Immature natural killer cell (primary cell): ENCODE results near the gene SEMA6B. TPM values are rescaled to one million over a fixed set of nuclear protein-coding genes. Genes with fewer than 3 reads are reported as not detected.
"Not testable (repeated sequence)": the region's sequence is repeated elsewhere in the genome, so short reads cannot be mapped to it uniquely, and the experiment has no call there.

ENCODE experiments used
- DNase-seq, 3 donors: peaks; one replicate each; pipeline ENCODE4 v3.0.0; 2022; ENCODE audit warnings: mixed read lengths in 1 of 3
- H3K27ac Mint-ChIP-seq, 6 donors: one replicate each; pipeline ENCODE4 v1.8.0; 2020; ENCODE audit warnings: mixed read lengths in 6 of 6, mild to moderate bottlenecking in 5 of 6, inconsistent platforms in 4 of 6, moderate library complexity in 3 of 6
- H3K27me3 Mint-ChIP-seq, 3 donors: one replicate each; pipeline ENCODE4 v1.8.0; 2020 to 2021; ENCODE audit warnings: low read depth in 3 of 3, mild to moderate bottlenecking in 3 of 3, mixed read lengths in 3 of 3, moderate library complexity in 3 of 3, inconsistent platforms in 1 of 3
- H3K36me3 Mint-ChIP-seq, 3 donors: one replicate each; pipeline ENCODE4 v1.8.0; 2020; ENCODE audit warnings: mixed read lengths in 3 of 3, inconsistent platforms in 2 of 3, mild to moderate bottlenecking in 2 of 3
- H3K4me1 Mint-ChIP-seq, 2 donors: one replicate each; pipeline ENCODE4 v1.8.0; 2020; ENCODE audit warnings: inconsistent platforms in 2 of 2, mild to moderate bottlenecking in 2 of 2, mixed read lengths in 2 of 2, moderate library complexity in 1 of 2
- H3K4me3 Mint-ChIP-seq, 5 donors: one replicate each; pipeline ENCODE4 v1.8.0; 2020; ENCODE audit warnings: mild to moderate bottlenecking in 5 of 5, mixed read lengths in 5 of 5, inconsistent platforms in 3 of 5, moderate library complexity in 3 of 5
- H3K9me3 Mint-ChIP-seq, 6 donors: one replicate each; pipeline ENCODE4 v1.8.0; 2020; ENCODE audit warnings: mild to moderate bottlenecking in 6 of 6, mixed read lengths in 6 of 6, inconsistent platforms in 4 of 6, moderate library complexity in 3 of 6
- polyA plus RNA-seq, 3 donors: library from polyadenylated mRNA; unstranded; fragments of 300-500 nt; fragmentation: Illumina TruSeq; gene quantifications; one replicate each; pipeline ENCODE4 v1.2.3, GENCODE V29; 2021

SEMA6B gene
- polyA plus RNA-seq, 3 donors from 2014 or later, result not detected

DNA sequence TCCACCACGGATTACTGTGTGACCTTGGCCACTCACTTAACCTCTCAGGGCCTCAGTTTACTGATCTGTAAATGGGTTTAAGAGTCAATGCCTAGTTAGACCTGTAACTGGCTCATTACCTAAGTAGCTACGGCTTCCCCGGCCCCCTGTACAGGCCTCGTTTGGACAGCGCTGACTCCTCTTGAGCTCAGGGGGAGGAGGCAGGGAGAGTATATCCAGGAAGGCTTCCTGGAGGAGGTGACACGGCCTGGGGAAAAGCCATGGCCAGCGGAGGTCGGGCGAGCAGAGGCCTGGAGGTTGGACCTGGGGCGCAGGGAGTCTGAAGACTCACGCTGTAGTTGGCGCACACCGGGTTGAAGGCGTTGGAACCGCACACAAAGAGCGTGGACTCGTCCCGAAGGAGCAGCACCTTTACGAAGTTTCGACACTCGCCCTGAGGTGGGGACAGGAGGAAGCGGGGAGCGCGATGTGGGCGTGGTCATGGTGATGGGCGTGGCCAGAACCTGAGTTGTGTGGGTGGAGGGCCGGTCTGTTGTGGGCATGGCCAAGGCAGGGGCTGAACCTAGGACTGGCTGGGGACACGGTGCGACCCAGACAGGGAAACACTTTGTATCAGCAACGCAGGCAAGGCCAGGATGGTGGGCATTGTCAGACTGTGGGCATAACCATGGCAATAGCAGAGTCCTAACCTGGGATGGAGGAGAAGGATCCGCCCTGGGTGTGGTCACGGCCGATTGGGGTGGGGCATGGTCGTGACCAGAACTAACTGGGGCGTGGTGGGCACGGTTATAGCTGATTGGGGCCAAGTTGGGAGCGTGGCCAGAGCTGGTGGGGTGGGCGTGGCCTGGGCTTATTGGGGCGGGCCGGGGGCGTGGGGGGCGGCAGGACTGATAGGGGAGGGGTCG, 3.6 kb downstream of the SEMA6B start:
- no peak for DNase-seq
- no peaks in the 10 kb centered on the region for H3K9me3 Mint-ChIP-seq
- H3K36me3 Mint-ChIP-seq, result no peaks in the 10 kb centered on the region
- H3K27ac Mint-ChIP-seq, result no peak overlapping the region
- peaks cover 0 to 7% (median 7%) of the 10 kb centered on the region in 3 donors for H3K27me3 Mint-ChIP-seq
- no peak overlapping the region for H3K4me3 Mint-ChIP-seq
- H3K4me1 Mint-ChIP-seq, result no peaks in the 10 kb centered on the region

DNA sequence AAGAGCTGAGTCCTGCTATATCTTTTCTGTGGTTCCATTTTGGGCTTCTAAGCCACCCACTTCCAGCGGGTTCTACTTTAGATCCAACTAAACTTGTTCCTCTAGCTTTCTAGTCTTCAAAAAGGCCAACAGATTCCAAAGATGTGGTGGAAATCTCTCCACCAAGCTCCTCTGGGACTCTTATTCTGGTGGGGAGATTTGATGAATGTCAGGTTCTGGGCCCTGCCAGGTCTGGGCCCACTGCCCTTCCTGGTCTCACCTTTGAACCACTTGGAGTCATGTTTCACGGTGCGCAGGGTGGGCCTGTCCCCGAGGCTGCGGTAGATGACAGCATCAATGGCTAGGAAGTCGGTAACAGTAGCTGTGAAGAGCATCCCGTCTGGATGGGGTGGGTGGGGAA, 4.8 kb downstream of the SEMA6B start:
- H3K36me3 Mint-ChIP-seq, result no peaks in the 10 kb centered on the region
- H3K4me1 Mint-ChIP-seq, result no peaks in the 10 kb centered on the region
- no peak overlapping the region for H3K4me3 Mint-ChIP-seq
- no peak overlapping the region for H3K27ac Mint-ChIP-seq
- H3K9me3 Mint-ChIP-seq, result no peaks in the 10 kb centered on the region
- peaks cover 0 to 7% (median 7%) of the 10 kb centered on the region in 3 donors for H3K27me3 Mint-ChIP-seq
- DNase-seq, result no peak

DNA sequence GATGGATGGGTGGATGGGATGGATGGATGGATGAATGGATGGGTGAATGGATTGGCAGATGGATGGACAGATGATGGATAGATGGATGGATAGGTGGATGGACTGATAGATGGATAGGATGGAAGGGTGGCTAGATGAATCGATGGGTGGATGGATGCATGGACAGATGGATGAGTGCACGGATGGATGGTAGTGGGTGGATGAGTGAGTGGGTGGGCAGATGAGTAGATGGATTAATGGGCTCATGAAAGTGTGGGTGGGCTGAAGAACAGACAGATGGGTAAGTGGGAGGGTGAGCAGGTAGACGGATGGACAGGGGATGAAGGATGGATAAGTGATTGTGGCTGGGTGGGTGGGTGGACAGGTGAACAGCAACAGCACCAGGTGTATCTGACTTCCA, 5.7 kb downstream of the SEMA6B start:
- Mint-ChIP-seq H3K27me3 (peaks cover 0 to 7% (median 7%) of the 10 kb centered on the region in 3 donors), H3K36me3 (no peaks in the 10 kb centered on the region), H3K4me1 (no peaks in the 10 kb centered on the region), H3K27ac (no peak overlapping the region), H3K9me3 (no peaks in the 10 kb centered on the region), H3K4me3 (no peak overlapping the region)
- DNase-seq, result no peak

DNA sequence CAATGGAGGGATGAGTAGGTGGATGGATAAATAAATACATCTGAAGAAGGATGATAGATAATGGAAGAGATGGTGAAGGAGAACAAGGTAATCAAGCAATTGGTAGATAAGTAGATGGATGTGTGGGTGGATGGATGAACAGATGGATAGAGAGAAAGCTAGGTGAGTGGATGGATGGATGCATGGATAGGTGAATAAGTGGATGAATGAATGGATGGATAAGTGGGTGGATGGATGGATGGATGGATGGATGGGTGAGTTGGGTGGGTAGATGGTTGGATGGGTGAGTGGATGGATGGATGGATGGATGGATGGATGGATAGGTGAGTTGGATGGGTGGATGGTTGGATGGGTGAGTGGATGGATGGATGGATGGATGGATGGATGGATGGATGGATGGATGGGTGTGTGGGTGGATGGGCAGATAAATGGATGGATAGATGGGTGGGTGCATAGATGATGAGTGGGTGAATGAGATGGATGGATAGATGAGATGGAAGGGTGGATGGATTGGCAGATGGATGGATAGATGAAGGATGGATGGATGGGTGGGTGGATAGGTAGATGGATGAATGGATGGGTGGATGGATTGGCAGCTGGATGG, 6.3 kb downstream of the SEMA6B start:
- Mint-ChIP-seq H3K4me3 (no peak overlapping the region), H3K27ac (no peak overlapping the region), H3K9me3 (no peaks in the 10 kb centered on the region), H3K4me1 (no peaks in the 10 kb centered on the region), H3K36me3 (no peaks in the 10 kb centered on the region), H3K27me3 (peaks cover 0 to 7% (median 7%) of the 10 kb centered on the region in 3 donors)
- no peak for DNase-seq

DNA sequence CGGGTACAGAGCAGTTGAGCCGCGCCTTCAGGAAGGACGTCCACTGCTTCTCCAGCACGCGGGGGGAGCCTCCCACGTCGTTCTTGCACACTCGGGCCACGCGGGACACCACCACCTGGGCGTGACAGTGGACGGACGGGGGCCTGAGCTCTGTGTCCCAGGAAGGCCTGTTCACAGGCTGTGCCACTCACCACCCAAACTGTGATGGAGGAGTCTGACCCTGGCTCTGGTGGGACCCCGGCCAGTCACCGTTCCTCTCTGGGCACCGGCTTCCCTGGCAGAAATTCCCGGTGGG, 7.0 kb downstream of the SEMA6B start:
- H3K4me1 Mint-ChIP-seq, result no peaks in the 10 kb centered on the region
- no peaks in the 10 kb centered on the region for H3K9me3 Mint-ChIP-seq
- H3K36me3 Mint-ChIP-seq, result no peaks in the 10 kb centered on the region
- peaks cover 0 to 7% (median 7%) of the 10 kb centered on the region in 3 donors for H3K27me3 Mint-ChIP-seq
- DNase-seq, result no peak
- no peak overlapping the region for H3K4me3 Mint-ChIP-seq
- H3K27ac Mint-ChIP-seq, result no peak overlapping the region

DNA sequence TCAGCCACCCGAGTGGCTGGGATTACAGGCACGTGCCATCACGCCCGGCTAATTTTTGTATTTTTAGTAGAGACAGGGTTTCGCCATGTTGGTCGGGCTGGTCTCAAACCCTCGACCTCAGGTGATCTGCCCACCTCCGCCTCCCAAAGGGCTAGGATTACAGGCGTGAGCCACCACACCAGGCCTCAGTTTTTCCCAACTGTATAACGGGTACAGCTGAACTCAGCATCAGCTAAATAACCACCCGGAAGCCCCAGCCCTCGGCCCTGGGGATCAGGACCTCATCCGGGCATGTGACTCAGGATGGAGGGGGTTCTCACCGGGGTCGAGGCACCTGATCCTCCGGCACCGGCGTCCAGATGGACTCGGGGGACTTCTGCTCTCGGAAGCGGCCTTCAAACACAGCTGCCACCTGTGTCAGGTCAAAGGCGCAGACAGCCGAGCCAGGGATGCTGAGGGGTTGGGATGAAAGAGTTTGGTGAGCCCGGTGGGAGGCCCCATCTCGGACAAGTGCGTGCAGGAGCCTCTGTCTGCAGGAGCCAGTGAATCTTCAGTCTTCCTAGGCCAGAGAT, 8.9 kb downstream of the SEMA6B start:
- no peaks in the 10 kb centered on the region for H3K4me1 Mint-ChIP-seq
- DNase-seq, result no peak
- H3K4me3 Mint-ChIP-seq, result no peak overlapping the region
- H3K9me3 Mint-ChIP-seq, result no peaks in the 10 kb centered on the region
- H3K27me3 Mint-ChIP-seq, result peaks cover 0 to 7% (median 5%) of the 10 kb centered on the region in 3 donors
- H3K27ac Mint-ChIP-seq, result no peak overlapping the region
- H3K36me3 Mint-ChIP-seq, result no peaks in the 10 kb centered on the region

DNA sequence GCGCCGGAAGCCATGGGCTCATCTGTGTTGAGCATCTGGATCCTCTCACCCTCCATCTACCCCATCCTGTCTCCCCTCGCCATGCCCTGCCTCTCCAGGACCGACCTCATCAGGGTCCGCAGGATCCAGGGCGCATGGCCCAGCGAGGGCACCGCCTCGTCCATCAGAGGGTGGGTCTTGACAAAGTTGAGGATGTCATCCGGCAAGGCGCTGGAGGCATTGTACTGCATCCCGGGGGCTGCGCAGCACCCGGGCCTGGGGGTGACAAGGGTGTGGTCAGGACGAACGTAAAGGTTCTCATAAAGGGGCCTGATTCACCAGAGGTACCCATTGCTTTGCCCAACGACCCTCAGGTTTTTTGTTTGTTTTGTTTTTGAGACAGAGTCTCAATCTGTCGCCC, 9.5 kb downstream of the SEMA6B start:
- DNase-seq, result no peak

DNA sequence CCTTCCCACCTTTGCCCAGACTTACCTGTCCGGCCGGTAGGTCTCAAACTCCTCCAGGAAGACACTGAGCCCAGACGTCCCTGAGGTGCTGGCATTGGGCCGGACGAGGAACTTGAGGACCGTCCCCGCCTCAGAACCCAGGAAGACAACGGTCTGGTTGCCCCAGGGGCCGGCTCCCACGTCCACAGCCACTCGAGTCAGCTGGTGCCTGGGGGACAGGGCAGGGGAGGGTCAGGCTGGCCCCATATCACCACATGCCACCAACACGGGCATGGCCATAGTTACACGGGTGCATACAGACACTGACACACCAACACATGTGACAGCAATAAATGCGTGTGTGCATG, 11.3 kb downstream of the SEMA6B start:
- Mint-ChIP-seq H3K36me3 (no peaks in the 10 kb centered on the region), H3K9me3 (no peaks in the 10 kb centered on the region), H3K27ac (no peak overlapping the region)

More for the DNA sequence above, 9.5 kb downstream of the SEMA6B start:
- H3K27me3 Mint-ChIP-seq, result peaks cover 0 to 7% (median 6%) of the 10 kb centered on the region in 3 donors
- H3K9me3 Mint-ChIP-seq, result no peaks in the 10 kb centered on the region
- H3K27ac Mint-ChIP-seq, result no peak overlapping the region
- no peaks in the 10 kb centered on the region for H3K4me1 Mint-ChIP-seq
- no peak overlapping the region for H3K4me3 Mint-ChIP-seq
- H3K36me3 Mint-ChIP-seq, result no peaks in the 10 kb centered on the region

DNA sequence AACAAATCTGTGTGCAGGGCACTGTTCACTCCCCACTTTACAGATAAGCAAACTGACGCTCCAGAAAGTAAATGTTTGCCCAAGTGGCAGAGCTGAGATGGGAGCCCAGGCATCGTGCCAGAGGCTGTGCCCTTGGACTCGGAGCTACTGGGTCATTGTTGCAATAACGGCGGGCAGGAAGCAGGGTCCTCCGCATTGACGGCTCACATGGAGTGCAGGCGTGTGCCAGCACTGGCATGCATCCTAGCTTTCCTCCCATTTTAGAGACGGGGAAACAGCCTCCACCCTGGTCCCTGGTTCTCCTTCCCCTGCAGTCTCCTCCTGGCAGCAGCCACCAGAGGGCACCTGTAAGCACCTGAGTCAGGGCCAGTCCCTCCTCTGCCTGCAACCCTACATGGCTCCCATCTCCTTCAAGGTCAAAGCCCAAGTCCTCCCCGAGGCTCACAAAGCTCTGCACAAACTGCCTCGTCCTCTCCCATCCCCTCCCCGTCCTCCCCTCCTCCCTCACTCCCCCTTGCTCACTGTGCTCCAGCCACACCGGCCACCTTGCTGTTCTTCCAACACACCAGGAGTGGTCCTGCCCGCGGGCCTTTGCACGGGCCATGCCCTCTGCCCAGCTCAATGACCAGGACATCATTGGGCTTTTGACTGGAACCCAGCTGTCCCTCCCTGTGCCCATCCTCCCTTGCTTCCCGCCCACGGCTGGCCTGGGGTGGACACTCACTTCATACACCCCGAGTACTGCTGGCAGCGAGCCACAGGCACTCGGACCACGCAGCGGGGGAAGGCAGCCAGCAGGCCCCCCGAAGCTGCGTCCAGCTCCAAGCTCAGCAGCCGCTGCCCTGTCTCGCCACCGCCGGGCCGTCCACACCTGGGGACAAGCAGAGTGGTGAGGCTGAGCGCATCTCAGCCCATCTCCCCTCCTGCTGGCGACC, 11.9 kb downstream of the SEMA6B start:
- H3K9me3 Mint-ChIP-seq, result no peaks in the 10 kb centered on the region
- DNase-seq, result no peak
- H3K27ac Mint-ChIP-seq, result no peak overlapping the region
- H3K36me3 Mint-ChIP-seq, result no peaks in the 10 kb centered on the region
- no peaks in the 10 kb centered on the region for H3K4me1 Mint-ChIP-seq
- peaks cover 0 to 5% (median 2%) of the 10 kb centered on the region in 3 donors for H3K27me3 Mint-ChIP-seq
- H3K4me3 Mint-ChIP-seq, result no peak overlapping the region

More for the DNA sequence above, 11.3 kb downstream of the SEMA6B start:
- no peak overlapping the region for H3K4me3 Mint-ChIP-seq
- no peak for DNase-seq
- no peaks in the 10 kb centered on the region for H3K4me1 Mint-ChIP-seq
- peaks cover 0 to 5% (median 2%) of the 10 kb centered on the region in 3 donors for H3K27me3 Mint-ChIP-seq

DNA sequence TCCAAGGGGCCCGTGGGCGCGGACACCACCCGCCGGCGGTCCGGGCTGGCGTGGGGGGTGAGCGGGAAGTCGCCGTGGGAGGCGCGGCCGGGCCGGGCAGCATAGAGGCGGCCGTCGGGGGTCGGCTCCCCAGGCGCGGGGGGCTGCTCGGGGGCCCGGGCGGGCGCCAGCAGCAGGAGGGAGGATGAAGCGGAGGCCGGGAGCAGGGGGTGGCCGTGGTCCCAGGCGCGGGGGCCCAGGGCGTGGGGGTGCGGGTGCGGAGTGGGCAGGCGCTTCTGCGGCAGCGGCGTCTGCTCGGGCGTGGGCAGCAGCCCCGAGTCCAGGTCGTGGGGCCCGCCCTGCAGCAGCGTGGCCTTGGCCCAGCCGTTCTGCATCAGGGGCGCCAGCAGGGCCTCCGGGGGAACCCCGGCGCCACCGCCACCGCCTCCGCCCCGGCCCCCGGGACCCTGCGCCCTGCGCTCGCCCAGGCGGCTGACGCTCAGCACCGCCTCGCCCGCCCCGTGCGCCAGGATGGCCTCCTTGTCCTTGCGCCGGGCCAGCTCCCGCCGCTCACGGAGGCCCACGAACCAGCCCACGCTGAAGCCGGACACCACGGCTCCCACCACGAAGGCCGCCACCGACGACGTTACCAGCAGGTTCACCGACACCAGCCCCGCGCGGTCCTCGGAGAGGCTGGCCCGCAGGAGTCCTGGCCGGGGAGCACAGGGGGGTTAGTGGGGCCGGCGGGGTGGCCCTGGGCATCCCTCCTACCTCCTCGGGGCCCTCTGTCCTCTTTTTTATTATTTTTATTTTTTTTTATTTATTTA, 15.4 kb downstream of the SEMA6B start:
- no peaks in the 10 kb centered on the region for H3K9me3 Mint-ChIP-seq
- DNase-seq, result no peak
- no peak overlapping the region for H3K4me3 Mint-ChIP-seq
- no peaks in the 10 kb centered on the region for H3K36me3 Mint-ChIP-seq
- H3K4me1 Mint-ChIP-seq, result no peaks in the 10 kb centered on the region
- peaks cover 0 to 3% (median 1%) of the 10 kb centered on the region in 3 donors for H3K27me3 Mint-ChIP-seq
- no peak overlapping the region for H3K27ac Mint-ChIP-seq

DNA sequence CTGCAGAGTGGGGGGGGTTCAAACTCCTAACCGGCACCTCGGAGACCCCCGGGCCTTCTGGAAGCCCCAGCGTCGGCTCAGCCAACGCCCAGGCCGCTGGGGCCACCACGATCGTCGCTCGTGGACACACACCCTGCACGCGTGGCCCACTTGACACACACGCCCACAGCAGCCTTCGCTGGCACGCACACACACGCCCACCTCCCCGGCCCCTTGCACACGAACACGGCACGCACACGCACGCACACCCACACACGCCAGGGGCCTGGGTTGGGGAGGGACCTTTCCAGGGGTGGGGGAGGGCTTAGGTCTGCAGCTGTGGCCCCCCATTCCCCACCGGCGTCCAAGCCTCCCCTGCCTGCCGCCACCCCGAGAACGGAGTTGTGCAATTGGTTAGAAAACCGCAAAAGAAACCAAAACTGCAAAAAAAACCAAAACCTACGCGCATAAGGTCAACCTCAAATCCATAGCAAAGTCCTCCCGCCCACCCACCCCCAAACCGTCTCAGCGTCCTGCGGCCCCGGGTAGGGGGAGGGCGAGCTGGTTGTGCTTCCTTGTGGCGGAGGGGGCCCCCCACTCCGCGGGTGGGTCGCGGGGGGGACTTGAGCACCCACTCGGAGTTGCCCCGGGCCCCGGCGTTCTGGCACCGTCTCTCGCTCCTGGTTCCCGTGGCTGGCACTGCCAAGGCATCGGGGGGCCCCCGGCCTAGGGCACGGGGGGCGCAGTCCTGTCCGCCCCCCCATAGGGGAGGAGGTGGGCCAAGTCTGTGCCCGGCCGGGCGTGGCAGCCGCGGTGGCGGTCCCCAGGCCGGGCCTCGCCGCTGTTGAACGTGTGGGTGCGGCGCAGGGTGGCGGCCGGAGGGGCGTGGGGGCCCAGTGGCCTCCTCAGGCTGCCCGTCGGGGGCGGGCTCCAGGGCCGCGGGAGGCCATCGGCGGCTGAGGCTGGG, 16.3 kb downstream of the SEMA6B start:
- H3K9me3 Mint-ChIP-seq, result no peaks in the 10 kb centered on the region
- no peak overlapping the region for H3K27ac Mint-ChIP-seq
- no peak for DNase-seq
- no peaks in the 10 kb centered on the region for H3K36me3 Mint-ChIP-seq
- H3K27me3 Mint-ChIP-seq, result peaks cover 0 to 3% (median 1%) of the 10 kb centered on the region in 3 donors
- no peak overlapping the region for H3K4me3 Mint-ChIP-seq
- no peaks in the 10 kb centered on the region for H3K4me1 Mint-ChIP-seq

DNA sequence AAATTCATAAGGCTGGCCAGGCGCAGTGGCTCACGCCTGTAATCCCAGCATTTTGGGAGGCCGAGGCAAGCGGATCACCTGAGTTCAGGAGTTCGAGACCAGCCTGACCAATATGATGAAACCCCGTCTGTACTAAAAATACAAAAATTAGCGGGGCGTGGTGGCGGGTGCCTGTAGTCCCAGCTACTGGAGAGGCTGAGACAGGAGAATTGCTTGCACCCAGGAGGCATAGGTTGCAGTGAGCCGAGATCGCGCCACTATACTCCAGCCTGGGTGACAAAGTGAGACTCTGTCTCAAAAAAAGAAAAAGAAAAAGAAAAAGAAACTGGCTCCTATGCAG, 17.7 kb downstream of the SEMA6B start:
- H3K4me1 Mint-ChIP-seq, H3K27me3 Mint-ChIP-seq: not testable (repeated sequence)

More for the DNA sequence above, 17.7 kb downstream of the SEMA6B start:
- H3K36me3 Mint-ChIP-seq, H3K27ac Mint-ChIP-seq, H3K9me3 Mint-ChIP-seq, DNase-seq, H3K4me3 Mint-ChIP-seq: not testable (repeated sequence)
